Kidney capillary endothelial cell (primary cell): ENCODE measurements around the gene UBE2E2.
"Not testable (repeated sequence)": the region's sequence is repeated elsewhere in the genome, so short reads cannot be mapped to it uniquely, and the experiment has no call there.

Experiments used
- DNase-seq: peaks from one replicate; pipeline ENCODE4 v3.0.0-alpha.2; 2018; ENCODE audit warnings: low spot score

UBE2E2 gene

GRCh38 chr3:23202921-23203707 lies at the start of gene UBE2E2:
TSS of gene UBE2E2 (plus strand) at chr3:23203327.
- peak; percentile 44 for DNase-seq

DNA sequence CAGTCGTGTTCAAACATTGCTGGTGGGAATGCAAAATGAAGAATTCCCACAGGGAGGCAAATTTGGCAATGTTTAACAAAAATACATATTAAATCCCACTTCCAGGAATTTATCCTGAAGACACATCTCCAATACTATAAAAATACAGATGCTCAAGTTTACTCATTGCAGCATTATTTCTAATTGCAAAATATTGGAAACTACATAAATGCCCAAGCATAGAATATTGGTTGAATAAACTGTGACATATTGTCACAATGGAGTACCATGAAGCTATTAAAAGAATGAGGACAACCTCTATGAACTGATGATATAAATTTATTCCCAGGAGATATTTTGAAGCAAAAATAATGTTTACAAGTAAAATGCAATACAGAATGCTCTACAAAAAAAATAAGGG lies 49.7 kb upstream of the UBE2E2 start:
- no peak for DNase-seq

- DNase-seq, result no peak
Measured at GRCh38 chr3:23157331-23157730, 45.8 kb upstream of the UBE2E2 start.

DNA sequence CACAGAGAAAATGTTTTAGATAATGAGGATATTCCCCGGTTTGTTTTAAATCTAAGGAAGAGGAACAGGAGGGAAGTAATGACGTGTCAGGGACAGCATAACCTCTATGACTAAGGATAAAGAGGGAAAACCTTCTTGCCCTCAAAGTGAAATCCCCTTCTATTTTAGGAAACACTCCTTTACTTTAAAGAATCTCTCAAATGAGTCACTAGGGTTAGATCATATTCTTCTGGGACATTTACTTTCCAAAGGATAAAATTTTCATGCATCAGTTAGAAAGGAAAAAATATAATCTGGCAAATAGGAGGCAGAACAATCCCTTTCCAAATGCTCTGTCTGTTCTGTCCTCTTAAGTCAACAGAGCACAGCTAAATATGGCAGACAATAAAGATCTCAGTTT lies 43.2 kb upstream of the UBE2E2 start:
- peak; percentile 85 for DNase-seq

GRCh38 chr3:23161308-23161707 lies 41.8 kb upstream of the UBE2E2 start:
- no peak for DNase-seq

- no peak for DNase-seq
Measured at GRCh38 chr3:23161896-23162570, 41.1 kb upstream of the UBE2E2 start.

GRCh38 chr3:23162934-23163333 lies 40.2 kb upstream of the UBE2E2 start:
- no peak for DNase-seq

DNA sequence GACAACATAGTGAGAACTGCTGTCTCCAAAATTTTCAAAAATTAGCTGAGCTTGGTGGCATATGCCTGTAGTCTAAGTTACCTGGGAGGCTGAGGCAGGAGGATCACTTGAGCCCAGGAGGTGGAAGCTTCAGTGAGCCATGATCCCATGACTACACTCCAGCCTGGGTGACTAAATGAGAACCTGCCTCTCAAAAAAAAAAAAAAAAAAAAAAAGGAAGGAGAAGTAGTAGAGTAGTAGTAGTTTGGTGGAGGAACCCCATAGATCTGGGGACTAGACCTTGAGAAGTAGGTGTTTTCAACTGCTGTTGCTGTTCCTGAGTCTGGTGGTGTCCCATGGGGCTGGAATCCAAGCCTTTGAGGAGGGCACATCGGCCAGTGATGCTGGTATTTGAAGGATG lies 38.4 kb upstream of the UBE2E2 start:
- no peak for DNase-seq

DNA sequence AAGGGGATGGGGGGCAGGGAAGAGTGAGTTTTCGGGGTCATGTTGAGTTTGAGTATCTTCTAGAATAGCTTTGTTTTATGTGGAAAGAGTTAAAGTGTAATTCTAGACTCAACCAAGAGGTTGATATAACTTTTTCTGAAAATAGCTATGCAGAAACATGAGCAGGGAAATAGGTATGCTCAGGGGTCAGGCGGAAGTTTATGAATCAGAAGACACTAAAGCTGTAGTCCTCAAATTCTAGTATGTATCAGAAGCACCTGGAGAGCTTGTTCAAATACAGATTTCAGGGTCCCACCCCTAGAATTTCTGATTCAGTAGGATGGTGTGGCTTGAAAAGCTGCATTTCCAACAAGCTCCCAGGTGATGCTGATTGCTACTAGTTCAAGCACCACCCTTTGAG lies 37.6 kb upstream of the UBE2E2 start:
- DNase-seq, result no peak

DNA sequence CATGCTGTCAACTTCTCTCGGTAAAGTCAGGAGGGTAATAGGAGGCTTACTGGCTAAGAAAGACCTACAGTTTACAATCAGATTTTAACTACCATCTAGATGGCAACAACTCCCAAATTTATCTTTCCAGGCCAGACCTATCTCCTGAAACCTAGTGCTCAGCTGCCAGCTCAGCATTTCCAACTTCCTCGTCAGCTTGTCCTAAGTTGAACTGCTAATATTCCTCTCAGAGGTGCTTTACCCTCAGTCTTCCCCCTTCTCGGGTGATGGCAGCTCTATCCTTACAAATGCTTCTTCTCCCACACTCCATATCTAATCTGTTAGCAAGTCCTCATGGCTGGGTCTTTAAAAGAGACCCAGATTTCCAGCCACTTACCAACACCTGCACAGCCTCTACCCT lies 36.9 kb upstream of the UBE2E2 start:
- DNase-seq, result no peak

- DNase-seq, result no peak
Measured at GRCh38 chr3:23166845-23167244, 36.3 kb upstream of the UBE2E2 start.

GRCh38 chr3:23169551-23169950 lies 33.6 kb upstream of the UBE2E2 start:
- DNase-seq, result no peak

- no peak for DNase-seq
Measured at GRCh38 chr3:23170291-23170690, 32.8 kb upstream of the UBE2E2 start.

DNA sequence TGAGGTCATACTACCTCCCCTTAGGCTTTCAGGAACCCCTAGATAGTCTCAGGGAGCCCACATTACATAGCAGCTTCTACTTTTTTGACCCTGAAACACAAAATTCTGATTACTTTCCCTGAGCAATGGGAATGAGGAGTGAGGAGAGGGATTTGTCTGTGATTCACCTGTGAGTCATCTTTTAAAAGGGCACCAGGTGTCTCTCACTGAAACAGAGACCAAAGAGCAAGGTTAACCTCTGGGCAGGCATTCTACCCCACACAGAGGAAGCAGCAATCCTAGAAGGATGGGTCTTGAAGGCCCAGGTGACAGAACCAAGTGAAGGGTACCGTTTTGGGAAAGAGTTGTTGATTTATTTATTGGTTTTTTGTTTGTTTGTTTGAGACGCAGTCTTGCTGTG lies 31.1 kb upstream of the UBE2E2 start:
- no peak for DNase-seq

- DNase-seq, result no peak
Measured at GRCh38 chr3:23174426-23175039, 28.6 kb upstream of the UBE2E2 start.

- peak; percentile 52 for DNase-seq
Measured at GRCh38 chr3:23175341-23176083, 27.6 kb upstream of the UBE2E2 start.

DNA sequence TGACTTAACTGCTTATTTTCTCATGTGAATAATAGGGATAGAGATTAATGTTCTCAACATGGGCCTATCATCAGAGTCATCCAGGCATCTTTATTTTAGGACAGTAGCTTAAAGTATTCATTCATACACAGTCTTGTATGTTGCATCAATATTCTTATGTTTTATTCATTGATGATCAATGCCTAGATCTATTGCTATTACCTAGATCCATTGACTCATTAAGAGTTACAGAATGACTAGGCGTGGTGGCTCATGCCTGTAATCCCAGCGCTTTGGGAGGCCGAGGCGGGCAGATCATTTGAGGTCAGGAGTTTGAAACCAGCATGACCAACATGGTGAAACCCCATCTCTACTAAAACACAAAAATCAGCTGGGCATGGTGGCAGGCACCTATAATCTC lies 26.3 kb upstream of the UBE2E2 start:
- not testable (repeated sequence) for DNase-seq

- no peak for DNase-seq
Measured at GRCh38 chr3:23182996-23183513, 20.1 kb upstream of the UBE2E2 start.

GRCh38 chr3:23183731-23184130 lies 19.4 kb upstream of the UBE2E2 start:
- DNase-seq, result no peak

- DNase-seq, result no peak
Measured at GRCh38 chr3:23185861-23186260, 17.3 kb upstream of the UBE2E2 start.

DNA sequence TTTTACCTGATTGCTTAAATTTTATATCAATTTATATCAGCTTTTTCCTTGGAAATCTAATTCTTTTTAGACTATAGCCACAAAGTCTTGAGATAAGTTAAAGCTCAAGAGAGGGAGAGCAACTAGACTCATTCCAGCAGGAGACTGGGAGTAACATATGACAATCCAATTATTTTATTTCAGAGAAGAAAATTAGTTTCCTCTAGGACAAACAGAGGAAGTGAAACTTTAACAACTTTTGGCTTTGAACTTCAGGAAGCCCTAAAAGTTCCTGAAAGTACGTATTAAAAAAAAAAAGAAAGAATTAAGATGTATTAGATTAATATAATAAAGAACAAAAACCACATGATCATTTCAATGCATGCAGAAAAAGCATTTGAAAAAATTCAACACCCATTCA lies 13.9 kb upstream of the UBE2E2 start:
- no peak for DNase-seq

DNA sequence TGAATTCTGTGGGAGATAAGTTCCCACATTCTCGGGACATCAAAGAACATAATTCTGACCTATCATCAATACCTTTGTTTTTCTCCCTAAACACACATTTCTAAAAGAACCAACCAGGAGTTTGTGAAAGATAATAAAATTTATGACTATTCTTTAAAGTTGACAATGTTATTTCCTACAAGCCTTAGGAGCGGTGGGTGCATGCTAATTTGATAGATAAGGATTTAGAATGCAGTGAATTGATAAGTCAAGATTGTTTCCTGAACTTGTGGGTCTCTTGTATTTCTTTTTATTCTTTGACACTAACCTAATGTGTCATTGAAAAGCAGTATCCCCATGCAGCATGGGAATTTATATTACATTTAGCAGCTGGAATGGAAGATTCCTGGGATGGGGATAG lies 10.3 kb upstream of the UBE2E2 start:
- no peak for DNase-seq
